Activated CD4-positive, alpha-beta T cell treated with anti-CD3 and anti-CD28 coated beads, Interleukin-2, amount 50 U/mL, for 48 hours (primary cell): ENCODE measurements around the gene PLCB4.
"Not testable (repeated sequence)": the region's sequence is repeated elsewhere in the genome, so short reads cannot be mapped to it uniquely, and the experiment has no call there.

Experiments used
- DNase-seq, 2 experiments: peaks; one replicate each; pipeline ENCODE4 v3.0.0-alpha.2; 2020

The PLCB4 gene

GRCh38 chr20:9068841-9069663 lies at the start of gene PLCB4:
Gene PLCB4 (plus strand): TSS chr20:9069087. CDS start chr20:9307815, 238,728 bp downstream.
- DNase-seq = no peak

GRCh38 chr20:9019833-9020232 lies 49.1 kb upstream of the PLCB4 start:
- DNase-seq = no peak

DNA sequence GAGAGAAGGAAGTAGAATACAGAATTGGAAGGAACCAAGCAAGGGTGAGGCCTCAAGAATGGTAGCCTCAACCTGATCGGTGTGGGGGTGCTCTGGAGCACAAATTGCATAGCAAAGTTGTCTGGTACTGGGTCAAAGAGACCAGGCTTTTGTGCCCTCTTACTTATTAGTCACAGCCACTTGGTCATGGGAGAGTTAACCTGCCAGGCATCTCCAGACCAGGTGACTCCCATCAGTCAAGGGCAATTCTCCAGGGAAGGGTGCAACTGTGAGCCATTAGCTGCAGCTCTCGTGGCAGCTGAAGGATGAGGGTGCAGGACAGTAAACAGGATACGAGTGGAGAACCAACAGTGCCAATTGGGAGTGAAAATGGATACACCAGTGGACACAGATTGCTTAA lies 47.7 kb upstream of the PLCB4 start:
- no peak for DNase-seq

- no peak for DNase-seq
These were observed 47.2 kb upstream of the PLCB4 start for GRCh38 chr20:9021699-9022098.

- DNase-seq = no peak
These were observed 46.5 kb upstream of the PLCB4 start for GRCh38 chr20:9022376-9022775.

DNA sequence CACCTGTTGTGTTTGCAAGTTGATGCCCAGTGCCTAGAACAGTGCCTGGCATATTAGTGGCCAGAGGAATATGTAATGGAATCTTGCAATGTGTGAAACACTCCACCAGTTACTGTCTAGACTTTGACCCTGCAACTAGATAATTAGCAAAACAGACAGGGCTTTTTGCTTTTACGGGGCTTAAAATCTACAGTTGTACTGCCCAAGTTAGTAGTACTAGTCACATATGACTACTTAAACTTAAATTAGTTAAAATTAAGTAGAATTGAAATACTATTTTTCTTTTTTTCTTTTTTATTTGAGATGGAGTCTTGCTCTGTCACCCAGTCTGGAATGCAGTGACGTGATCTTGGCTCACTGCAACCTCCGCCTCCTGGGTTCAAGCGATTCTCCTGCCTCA lies 44.3 kb upstream of the PLCB4 start:
- DNase-seq = no peak

DNA sequence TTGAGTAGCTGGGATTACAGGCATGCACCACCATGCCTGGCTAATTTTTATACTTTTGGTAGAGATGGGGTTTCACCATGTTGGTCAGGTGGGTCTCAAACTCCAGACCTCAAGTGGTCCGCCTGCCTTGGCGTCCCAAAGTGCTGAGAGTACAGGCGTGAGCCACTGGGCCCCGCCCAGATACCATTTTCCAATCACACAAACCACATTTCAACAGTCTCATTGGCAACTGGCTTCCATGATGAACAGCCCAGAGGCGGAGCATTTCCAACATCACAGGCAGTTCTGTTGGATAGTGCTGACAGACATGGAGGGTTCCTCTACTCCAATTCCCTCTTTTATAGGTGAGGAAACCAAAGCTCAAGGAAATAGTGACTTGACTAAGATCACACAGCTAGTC lies 43.9 kb upstream of the PLCB4 start:
- no peak for DNase-seq

GRCh38 chr20:9025643-9026042 lies 43.2 kb upstream of the PLCB4 start:
- DNase-seq = no peak

GRCh38 chr20:9027626-9028025 lies 41.3 kb upstream of the PLCB4 start:
- no peak for DNase-seq

GRCh38 chr20:9028419-9028818 lies 40.5 kb upstream of the PLCB4 start:
- DNase-seq = no peak

DNA sequence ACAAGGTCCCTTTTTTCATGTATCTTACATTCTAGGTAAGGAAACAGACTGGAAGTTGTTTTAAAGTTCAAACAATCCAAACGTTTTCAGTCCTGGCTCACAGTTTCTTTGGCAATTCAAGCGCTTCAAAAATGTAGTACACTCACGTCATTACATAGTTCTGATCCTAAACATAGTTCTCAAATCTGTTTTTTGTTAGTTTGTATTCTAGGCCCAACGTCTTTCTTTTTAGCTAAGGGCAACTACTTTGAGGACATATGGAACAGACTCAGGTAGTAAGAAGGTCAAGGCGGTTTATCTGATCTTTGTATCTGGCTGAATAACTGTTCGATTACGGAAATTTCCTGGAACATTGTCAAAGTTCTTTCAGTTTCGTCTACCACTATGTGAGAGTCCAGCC lies 36.9 kb upstream of the PLCB4 start:
- no peak for DNase-seq

- DNase-seq = no peak
These were observed 36.1 kb upstream of the PLCB4 start for GRCh38 chr20:9032758-9033157.

DNA sequence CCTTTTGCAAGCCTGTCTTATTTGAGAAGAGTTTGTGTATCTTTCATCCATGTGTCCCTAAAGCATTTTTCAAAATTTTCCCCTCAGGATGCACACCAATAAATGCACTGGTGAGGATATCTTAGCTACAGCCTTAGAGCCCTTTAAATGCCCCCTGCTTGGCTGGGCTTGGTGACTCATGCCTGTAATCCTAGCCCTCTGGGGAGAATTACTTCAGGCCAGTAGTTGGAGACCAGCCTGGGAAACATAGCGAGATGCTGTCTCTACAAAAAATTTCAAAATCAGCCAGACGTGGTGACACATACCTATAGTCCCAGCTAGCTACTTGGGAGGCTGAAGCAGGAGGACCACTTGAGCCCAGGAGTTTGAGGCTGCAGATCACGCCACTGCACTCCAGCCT lies 33.8 kb upstream of the PLCB4 start:
- no peak for DNase-seq

GRCh38 chr20:9036593-9036992 lies 32.3 kb upstream of the PLCB4 start:
- DNase-seq = no peak

- no peak for DNase-seq
These were observed 29.9 kb upstream of the PLCB4 start for GRCh38 chr20:9038791-9039535.

GRCh38 chr20:9040863-9041524 lies 27.9 kb upstream of the PLCB4 start:
- DNase-seq = no peak

GRCh38 chr20:9043364-9043763 lies 25.5 kb upstream of the PLCB4 start:
- no peak for DNase-seq

DNA sequence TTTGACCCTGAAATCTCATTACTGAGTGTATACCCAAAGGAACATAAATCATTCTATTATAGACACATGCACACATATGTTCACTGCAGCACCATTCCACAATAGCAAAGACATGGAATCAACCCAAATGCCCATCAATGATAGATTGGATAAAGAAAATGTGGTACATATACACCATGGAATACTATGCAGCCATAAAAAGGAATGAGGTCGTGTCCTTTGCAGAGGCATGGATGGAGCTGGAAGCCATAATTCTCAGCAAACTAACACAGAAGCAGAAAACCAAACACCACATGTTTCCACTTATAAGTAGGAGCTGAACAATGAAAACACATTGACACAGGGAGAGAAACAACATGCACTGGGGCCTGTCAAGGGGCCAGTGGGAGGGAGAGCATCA lies 21.0 kb upstream of the PLCB4 start:
- DNase-seq = not testable (repeated sequence)

- DNase-seq = no peak
These were observed 17.4 kb upstream of the PLCB4 start for GRCh38 chr20:9051508-9051907.

- DNase-seq = no peak
These were observed 16.8 kb upstream of the PLCB4 start for GRCh38 chr20:9052136-9052535.

- no peak for DNase-seq
These were observed 15.8 kb upstream of the PLCB4 start for GRCh38 chr20:9053108-9053507.

- no peak for DNase-seq
These were observed 14.7 kb upstream of the PLCB4 start for GRCh38 chr20:9054176-9054575.

- no peak for DNase-seq
These were observed 9.0 kb upstream of the PLCB4 start for GRCh38 chr20:9059931-9060330.

DNA sequence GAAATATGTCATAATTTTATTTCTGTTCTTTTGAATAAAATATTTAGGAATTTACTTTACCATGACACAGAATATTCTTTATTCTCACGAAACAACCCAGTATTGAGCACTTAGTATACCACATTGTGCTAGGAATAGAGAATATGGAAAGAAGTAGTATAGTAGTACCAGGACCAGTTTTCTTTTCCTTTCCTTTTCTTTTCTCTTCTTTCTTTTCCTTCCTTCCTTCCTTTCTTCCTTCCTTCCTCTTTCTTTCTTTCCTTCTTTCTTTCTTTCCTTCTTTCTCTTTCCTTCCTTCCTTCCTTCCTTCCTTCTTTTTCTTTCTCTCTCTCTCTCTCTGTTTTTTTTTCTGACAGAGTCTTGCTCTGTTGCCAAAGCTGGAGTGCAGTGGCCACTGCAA lies 7.5 kb upstream of the PLCB4 start:
- no peak for DNase-seq
